ENCODE results near the gene SH2D3A. TPM values are rescaled to one million over a fixed set of nuclear protein-coding genes. Genes with fewer than 3 reads are reported as not detected.

SH2D3A gene
- total RNA-seq, 1 donor from 2014 or later = 27.6 TPM

DNA sequence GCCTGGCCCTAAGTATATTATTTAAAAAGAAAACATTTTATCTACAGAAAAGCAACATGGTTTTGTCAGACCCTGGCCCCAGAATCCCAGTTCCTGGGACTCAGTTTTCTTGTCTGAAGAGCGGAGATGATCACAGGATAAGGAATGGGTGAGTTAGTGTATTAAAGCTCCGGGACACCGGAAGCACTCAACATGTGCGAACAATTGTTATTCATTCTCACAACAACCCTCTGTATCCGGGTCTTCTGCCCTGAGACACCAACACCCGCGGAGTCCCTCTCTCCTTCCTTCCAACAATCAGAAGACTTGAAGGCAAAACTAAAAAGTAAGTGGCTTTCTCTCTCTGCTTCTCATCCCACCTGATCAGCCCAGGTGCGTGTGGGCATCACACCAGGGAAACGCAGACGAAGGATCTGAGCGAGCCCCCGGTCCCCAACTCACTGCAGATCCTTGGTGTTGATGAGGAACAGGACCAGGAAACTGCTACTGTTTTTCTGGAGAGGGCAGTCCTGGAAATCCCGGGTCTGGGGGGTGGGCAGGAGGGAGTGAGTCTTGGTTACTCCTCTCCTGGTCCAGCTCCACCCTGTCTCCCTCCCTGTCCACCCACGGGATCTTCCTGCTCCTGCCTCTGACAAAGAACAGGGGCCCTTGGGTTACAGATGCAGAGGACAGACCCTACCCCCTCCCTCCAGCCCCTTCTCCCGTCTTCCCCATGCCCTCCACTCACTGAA is 31.9 kb downstream of the SH2D3A start:
- TF ChIP-seq CTCF (conservative IDR thresholded peaks at IDR 0.05; ENCODE audit: low read depth, low read length) = no peak
- DNase-seq (ENCODE audit: low read depth) = no peak
- peak overlapping the region; percentile 99 for H3K4me3 ChIP-seq (ENCODE audit: low read depth, low read length)

- H3K4me3 ChIP-seq (ENCODE audit: low read depth, low read length) = no peak overlapping the region
- no peak for TF ChIP-seq CTCF (conservative IDR thresholded peaks at IDR 0.05; ENCODE audit: low read depth, low read length)
- no peak for DNase-seq (ENCODE audit: low read depth)
These were observed 33.0 kb downstream of the SH2D3A start for GRCh38 chr19:6734096-6734696.

GRCh38 chr19:6733338-6734095 is 33.7 kb downstream of the SH2D3A start:
- no peak for DNase-seq (ENCODE audit: low read depth)
- H3K4me3 ChIP-seq (ENCODE audit: low read depth, low read length) = no peak overlapping the region
- peak; percentile 27 for TF ChIP-seq CTCF (conservative IDR thresholded peaks at IDR 0.05; ENCODE audit: low read depth, low read length)

- TF ChIP-seq CTCF (conservative IDR thresholded peaks at IDR 0.05; ENCODE audit: low read depth, low read length) = no peak
- H3K4me3 ChIP-seq (ENCODE audit: low read depth, low read length) = no peak overlapping the region
- DNase-seq (ENCODE audit: low read depth) = no peak
These were observed 34.4 kb downstream of the SH2D3A start for GRCh38 chr19:6732803-6733337.

GRCh38 chr19:6731822-6732221 is 35.4 kb downstream of the SH2D3A start:
- H3K4me3 ChIP-seq (ENCODE audit: low read depth, low read length) = no peak overlapping the region
- no peak for TF ChIP-seq CTCF (conservative IDR thresholded peaks at IDR 0.05; ENCODE audit: low read depth, low read length)
- no peak for DNase-seq (ENCODE audit: low read depth)

DNA sequence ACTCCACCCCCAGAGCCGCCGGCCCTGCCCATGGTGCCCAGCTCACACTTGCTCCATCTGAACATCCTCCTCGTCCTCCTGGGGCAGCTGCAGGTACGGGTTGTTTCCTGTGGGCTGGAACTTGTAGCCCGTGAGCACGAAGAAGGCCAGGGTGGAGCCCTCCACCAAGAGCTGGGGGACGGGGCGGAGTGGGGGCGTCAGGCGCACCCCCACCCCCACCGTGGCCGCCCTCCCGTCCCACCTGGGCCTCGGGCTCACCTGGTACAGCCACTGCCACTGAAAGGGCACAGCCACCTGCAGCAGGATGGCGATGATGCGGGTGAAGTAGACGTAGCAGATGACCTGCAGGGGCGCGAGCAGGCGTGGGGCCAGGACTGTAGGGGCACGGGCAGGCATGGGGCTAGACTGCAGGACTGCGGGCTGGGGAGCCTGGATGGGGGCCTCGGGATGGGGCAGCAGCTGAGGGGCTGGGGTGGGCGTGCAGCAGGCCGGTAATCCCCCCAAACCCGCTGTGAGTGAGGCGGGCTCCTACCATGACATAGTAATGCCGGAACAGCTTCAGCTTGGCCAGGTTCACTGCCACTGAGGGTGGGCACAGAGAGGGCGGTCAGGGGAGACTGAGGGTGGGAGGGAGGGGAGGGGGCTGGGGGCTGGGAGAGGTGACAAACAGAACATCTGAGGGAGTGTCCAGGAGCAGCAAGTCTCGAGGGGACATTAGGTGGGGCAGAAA is 36.1 kb downstream of the SH2D3A start:
- no peak overlapping the region for H3K4me3 ChIP-seq (ENCODE audit: low read depth, low read length)
- TF ChIP-seq CTCF (conservative IDR thresholded peaks at IDR 0.05; ENCODE audit: low read depth, low read length) = no peak
- no peak for DNase-seq (ENCODE audit: low read depth)
